Limb (tissue), 2 donors: ENCODE results near the gene ATF7.
"Not testable (repeated sequence)": the region's sequence is repeated elsewhere in the genome, so short reads cannot be mapped to it uniquely, and the experiment has no call there.

Experiments
- DNase-seq, 2 donors: peaks; one replicate each; pipeline ENCODE4 v3.0.0-alpha.2; 2016; ENCODE audit errors: extremely low spot score in 2 of 2

Gene ATF7

GRCh38 chr12:53627919-53628318 is 1.7 kb upstream of the ATF7 start:
- DNase-seq: no peak

- DNase-seq: no peak
Measured at GRCh38 chr12:53626702-53627169, 554 bp upstream of the ATF7 start.

- no peak for DNase-seq
Measured at GRCh38 chr12:53625373-53625945, 723 bp downstream of the ATF7 start.

GRCh38 chr12:53624956-53625355 is 1.2 kb downstream of the ATF7 start:
- no peak for DNase-seq

- no peak for DNase-seq
Measured at GRCh38 chr12:53624458-53624857, 1.7 kb downstream of the ATF7 start.

- peak in 1 of 2 donors; percentile 50 for DNase-seq
Measured at GRCh38 chr12:53623548-53624385, 2.4 kb downstream of the ATF7 start.

- no peak for DNase-seq
Measured at GRCh38 chr12:53622724-53623123, 3.5 kb downstream of the ATF7 start.

- DNase-seq: no peak
Measured at GRCh38 chr12:53618275-53618674, 7.9 kb downstream of the ATF7 start.

GRCh38 chr12:53617700-53618099 is 8.5 kb downstream of the ATF7 start:
- DNase-seq: no peak

GRCh38 chr12:53616950-53617349 is 9.2 kb downstream of the ATF7 start:
- no peak for DNase-seq

GRCh38 chr12:53613821-53614220 is 12.4 kb downstream of the ATF7 start:
- no peak for DNase-seq

GRCh38 chr12:53612978-53613377 is 13.2 kb downstream of the ATF7 start:
- DNase-seq: no peak

GRCh38 chr12:53611304-53611703 is 14.9 kb downstream of the ATF7 start:
- DNase-seq: no peak

GRCh38 chr12:53606688-53607087 is 19.5 kb downstream of the ATF7 start:
- not testable (repeated sequence) for DNase-seq

- no peak for DNase-seq
Measured at GRCh38 chr12:53604581-53604980, 21.6 kb downstream of the ATF7 start.

GRCh38 chr12:53603804-53604203 is 22.4 kb downstream of the ATF7 start:
- DNase-seq: no peak

- DNase-seq: no peak
Measured at GRCh38 chr12:53603196-53603595, 23.0 kb downstream of the ATF7 start.

- DNase-seq: peak in 1 of 2 donors; percentile 43
Measured at GRCh38 chr12:53602176-53602864, 23.9 kb downstream of the ATF7 start.

- DNase-seq: no peak
Measured at GRCh38 chr12:53601296-53601847, 24.8 kb downstream of the ATF7 start.

- DNase-seq: no peak
Measured at GRCh38 chr12:53600490-53601295, 25.5 kb downstream of the ATF7 start.

GRCh38 chr12:53599579-53599978 is 26.6 kb downstream of the ATF7 start:
- DNase-seq: no peak
